Spleen (tissue), 7 donors: ENCODE measurements around the gene SORCS3.

Experiments
- CTCF ChIP-seq, 11 experiments: fragments of 200-600 bp in 7 of 11; fragments of 450-650 bp in 4 of 11; sonication (generic) in 4 of 11; IDR thresholded peaks in 8 of 11; conservative IDR thresholded peaks in 3 of 11; 1 replicate in 7 of 11; 2 replicates in 4 of 11; pipeline versions ENCODE4 v1.4.0 to v1.8.0; 2016 to 2021; ENCODE audit warnings: antibody characterized with exemption in 11 of 11, inconsistent platforms in 4 of 11, mild to moderate bottlenecking in 1 of 11
- POLR2A ChIP-seq, 3 donors: fragments of 450-650 bp; IDR thresholded peaks; one replicate each; pipeline ENCODE4 v1.5.1; 2017; ENCODE audit warnings: antibody characterized with exemption in 3 of 3, mild to moderate bottlenecking in 1 of 3
- POLR2AphosphoS5 ChIP-seq, 3 donors: sonication (generic); formaldehyde crosslinking; IDR thresholded peaks; one replicate each; pipeline ENCODE4 v1.5.1; 2017; ENCODE audit warnings: antibody characterized with exemption in 3 of 3
- donor health status: DM: no; HTN: no; CAD: no; lungs with moderate emphysema.
- donor health status: DM: no; HTN: no; CAD: no.
- donor health status: DM: no; HTN: no; CAD: no.

- TF ChIP-seq POLR2AphosphoS5 (IDR thresholded peaks at IDR 0.05) (no peak), POLR2A (IDR thresholded peaks at IDR 0.05) (no peak), CTCF (IDR thresholded peaks at IDR 0.05 in 8 of 11, conservative IDR thresholded peaks at IDR 0.05 in 3 of 11) (no peak)
Measured at GRCh38 chr10:105192861-105193260, 551.8 kb downstream of the SORCS3 start.
